ENCODE measurements around the gene ACOX3.

DNA sequence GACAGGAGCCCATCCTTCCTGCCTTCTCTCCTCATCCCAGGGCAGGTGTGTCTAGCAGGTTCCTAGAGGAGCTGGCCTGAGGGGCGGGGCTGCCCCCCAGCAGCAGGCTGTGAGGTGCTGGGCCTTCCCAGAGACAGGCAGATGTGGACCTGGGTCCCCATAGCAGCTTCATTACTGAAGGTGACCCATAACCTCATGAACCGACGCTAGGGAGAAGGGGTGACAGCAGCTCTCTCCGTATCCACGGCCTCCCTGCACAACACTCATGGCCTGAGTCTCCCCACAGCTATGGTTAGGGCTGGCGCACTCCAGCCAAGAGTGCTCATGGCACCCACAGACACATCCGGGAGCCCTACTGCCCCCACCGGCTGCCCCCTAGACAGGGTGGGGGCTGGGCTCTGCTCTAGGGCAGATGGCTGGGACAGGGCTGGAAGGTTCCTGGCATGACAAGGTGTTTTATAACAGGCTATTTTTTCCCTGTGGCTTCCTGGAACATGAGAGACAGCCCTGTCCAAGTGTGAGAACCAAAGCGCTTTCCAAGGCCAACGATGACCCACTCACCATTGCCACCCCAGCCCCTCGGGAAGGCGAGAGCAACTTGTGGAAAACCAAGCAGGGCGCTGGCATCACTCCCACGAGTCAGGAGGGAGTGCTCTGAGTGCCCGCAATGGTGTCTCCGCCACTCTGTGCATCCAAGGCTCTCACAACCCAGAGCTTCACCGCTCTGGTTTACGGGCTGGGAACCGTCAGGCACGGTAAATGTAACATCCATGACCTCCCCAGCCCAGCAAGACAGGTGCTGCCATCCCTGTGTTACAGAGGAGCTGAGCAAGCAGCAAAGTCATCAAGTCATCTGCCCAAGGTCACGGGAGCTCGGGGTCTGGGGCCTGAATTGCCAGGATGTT lies 59.8 kb downstream of the ACOX3 start:
- no peak for TF ChIP-seq POLR2A (IDR thresholded peaks at IDR 0.05; ENCODE audit: low read depth, low read length)
- TF ChIP-seq TAF1 (IDR thresholded peaks at IDR 0.05; ENCODE audit: borderline replicate concordance, low read depth, low read length): no peak
- TF ChIP-seq POLR2AphosphoS5 (IDR thresholded peaks at IDR 0.05; ENCODE audit: low read depth, low read length): no peak
